Measurements from ENCODE around the gene CYP4F11.

Gene CYP4F11

DNA sequence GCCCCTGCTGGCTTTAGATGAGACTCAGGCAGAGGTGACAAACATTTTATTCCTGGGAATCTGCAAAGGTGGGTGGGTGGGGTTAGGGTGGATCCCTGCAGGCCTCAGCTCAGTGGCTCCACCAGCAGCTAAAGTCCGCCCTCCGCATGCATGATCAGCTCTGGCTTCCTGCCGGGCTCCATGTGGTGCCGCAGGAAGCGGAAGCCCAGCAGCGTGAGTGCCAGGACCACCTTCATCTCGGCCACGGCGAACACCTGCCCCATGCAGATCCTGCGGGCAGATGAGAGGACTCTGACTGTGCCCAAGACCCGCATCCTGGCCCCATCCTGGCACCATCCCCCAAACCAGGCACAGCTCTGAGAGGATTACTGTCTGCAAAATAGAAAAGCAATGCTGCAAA is 62.8 kb downstream of the CYP4F11 start:
- no peak for DNase-seq

DNA sequence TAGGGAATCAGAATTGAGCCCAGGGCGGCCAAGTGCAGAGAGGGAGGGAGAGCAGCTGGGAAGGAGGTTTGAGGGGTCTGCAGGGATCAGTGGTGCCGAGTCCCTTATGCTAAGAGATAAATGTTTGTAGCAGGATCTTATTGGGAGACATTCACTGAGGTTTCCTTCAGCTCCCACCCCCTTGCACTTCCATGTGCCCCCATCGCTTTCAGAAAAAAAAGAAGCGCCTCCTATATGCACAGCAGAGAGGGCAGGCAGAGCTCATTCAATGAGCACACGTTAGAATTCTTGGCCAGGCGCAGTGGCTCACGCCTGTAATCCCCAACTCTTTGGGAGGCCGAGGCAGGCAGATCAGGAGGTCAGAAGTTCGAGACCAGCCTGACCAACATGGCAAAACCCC is 64.5 kb downstream of the CYP4F11 start:
- DNase-seq, result peak; percentile 52

DNA sequence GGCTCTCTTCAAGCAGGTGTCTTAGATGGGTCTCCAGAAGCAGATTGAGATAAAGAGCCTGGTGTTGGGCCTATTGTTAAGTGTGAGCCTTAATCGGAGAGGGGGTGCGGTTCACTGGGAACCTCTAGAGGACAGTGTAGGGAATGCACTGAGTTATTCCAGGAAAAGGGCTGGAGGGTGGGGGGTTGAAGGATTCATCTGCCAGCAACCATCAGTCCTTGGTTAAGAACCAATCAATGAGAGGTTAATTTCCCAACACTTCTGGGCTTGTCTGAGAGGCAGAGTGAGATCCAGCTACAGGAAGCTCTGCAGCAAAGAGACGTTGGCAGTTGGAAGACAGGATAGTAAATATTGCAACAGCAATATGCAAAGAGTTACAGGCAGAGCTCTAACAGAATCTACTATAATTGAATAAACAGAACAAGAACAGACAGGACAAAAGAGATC is 65.2 kb downstream of the CYP4F11 start:
- DNase-seq, result peak; percentile 100

DNA sequence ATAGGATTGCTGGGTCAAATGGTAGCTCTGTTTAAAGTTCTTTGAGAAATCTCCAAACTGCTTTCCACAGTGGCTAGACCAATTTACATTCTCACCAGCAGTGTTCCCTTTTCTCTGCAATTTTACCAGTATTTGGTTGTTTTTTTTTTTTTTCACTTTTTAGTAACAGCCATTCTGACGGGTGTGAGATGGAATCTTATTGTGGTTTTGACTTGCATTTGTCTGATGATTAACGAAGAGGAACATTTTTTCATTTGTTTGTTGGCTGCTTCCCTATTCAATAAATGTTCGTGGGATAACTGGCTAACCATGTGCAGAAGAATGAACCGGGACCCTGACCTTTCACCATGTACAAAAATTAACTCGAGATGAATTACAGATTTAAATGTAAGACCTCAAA is 67.7 kb downstream of the CYP4F11 start:
- DNase-seq, result peak; percentile 62

DNA sequence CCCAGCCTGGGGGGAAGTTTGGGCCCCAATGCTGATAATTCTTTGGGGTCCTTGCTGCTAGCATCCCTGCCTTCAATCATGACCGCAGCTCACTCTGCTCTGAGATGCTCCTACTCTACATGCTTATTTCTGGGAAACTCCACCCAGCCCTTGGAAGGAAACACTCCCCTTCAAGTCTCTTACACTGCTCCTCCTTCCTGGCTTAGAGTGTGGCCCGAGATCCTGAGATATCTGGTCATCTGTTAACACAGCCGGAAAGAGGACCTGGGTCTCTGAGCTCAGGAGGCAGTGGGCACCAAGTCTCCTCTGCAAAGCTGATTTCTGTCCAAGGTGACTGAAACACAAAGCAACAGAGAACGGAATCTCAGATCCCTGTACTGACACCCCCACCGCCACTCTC is 69.5 kb downstream of the CYP4F11 start:
- DNase-seq, result no peak

DNA sequence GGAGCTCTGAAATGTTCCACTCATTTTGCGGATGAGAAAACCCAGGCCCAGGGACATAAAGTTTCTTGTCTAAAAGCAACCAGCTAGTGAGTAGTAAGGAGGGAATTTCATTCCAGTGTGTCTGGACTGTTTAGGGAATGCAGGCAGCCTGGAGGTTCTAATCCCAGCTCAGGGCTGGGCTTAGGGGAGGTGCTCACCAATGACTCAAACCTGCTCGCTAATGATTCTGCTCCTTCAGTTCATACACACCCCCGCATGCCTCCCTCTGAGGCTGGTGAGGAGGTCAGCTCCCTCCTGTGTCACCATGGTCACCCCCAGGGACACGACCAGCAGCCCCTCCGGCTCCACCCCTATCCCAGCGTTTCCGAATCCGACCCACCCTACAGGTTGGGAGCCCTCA is 71.1 kb downstream of the CYP4F11 start:
- no peak for DNase-seq

DNA sequence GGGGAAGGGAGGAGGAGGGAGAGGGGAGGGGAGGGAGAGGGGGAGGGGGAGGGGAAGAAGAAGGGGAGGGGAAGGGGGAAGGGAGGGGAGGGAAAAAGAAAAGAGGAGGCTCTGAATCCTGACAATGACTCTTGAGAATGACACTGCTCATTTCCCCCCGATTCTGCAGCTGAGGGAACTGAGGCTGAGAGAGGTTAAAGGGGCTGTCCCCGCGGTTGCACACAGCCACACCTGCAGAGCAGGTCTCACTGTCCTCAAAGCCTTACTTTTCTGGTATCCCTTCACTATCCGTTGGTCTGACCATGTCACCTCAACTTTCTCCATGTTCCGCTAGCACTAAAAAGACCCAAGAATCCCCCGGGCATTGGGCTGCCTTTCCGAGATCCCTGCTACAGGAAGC is 71.9 kb downstream of the CYP4F11 start:
- DNase-seq, result no peak

All from MV-4-11 (cell line).